ENCODE data around the gene IPCEF1.

The IPCEF1 gene

DNA sequence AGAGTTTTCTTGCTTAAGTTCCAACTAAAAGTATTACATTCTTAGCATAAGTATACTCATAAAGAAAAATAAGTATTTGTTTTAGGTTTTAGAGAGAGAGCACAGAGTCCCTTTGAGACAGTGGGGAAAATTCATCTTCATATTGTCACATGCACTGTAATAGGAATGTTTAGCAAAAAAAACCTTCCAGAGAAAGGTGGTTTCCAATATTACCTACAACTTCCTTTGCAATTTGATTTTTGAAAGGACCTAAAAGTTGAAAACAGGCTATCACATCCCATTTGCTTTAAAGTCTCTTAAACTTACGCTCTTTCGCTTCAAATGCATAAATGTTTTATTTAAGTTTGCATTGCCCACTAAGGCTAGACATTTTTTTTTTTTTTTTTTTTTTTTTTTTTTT is 231.2 kb downstream of the IPCEF1 start:
- H3K27ac ChIP-seq = no peak overlapping the region

DNA sequence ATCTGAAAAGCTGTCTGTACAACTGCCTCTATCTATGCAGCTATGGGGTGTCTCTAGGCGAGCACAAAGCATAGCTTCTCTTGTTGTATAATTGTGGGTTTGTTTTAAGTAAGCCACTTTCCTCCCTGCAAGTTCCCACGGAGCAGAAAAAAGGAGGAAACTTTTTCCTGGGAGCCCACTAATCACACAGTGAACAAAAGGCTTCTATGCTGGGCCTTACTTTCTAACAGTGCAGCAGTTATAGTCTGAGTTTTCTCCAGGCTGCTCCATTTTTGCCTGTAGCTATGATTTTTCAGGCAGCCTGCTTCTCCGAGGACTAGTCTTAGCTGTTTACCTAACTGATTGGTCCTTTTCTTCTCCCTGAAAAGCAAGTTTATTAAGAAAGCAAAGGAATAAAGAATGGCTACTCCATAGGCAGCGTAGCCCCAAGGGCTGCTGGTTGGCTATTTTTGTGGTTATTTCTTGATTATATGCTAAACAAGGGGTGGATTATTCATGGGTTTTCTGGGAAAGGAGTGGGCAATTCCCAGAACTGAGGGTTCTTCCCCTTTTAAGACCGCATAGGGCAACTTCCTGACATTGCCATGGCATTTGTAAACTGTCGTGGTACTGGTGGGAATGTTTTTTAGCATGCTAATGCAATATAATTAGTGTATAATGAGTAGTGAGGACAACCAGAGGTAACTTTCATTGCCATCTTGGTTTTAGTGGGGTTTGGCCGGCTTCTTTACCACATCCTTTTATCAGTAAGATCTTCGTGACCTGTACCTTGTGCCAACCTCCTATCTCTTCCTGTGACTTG is 233.2 kb downstream of the IPCEF1 start:
- Histone ChIP-seq H4K20me1 (ENCODE audit: insufficient read depth) (no peaks in the 10 kb centered on the region), H3K9ac (no peak overlapping the region), H3K4me1 (ENCODE audit: low read depth, poor library complexity, severe bottlenecking) (no peaks in the 10 kb centered on the region), H3K27me3 (ENCODE audit: insufficient read depth, low read depth) (no peaks in the 10 kb centered on the region), H2AFZ (ENCODE audit: low read depth) (no peak overlapping the region), H3K27ac (no peak overlapping the region), H3K4me3 (IDR thresholded peaks at IDR 0.05; ENCODE audit: insufficient read depth, low read depth, low read length) (no peak overlapping the region), H3K4me2 (no peak overlapping the region), H3K36me3 (ENCODE audit: insufficient read depth) (no peaks in the 10 kb centered on the region), H3K79me2 (ENCODE audit: insufficient read depth, low read depth) (no peaks in the 10 kb centered on the region)
- TF ChIP-seq, protein P1, sequence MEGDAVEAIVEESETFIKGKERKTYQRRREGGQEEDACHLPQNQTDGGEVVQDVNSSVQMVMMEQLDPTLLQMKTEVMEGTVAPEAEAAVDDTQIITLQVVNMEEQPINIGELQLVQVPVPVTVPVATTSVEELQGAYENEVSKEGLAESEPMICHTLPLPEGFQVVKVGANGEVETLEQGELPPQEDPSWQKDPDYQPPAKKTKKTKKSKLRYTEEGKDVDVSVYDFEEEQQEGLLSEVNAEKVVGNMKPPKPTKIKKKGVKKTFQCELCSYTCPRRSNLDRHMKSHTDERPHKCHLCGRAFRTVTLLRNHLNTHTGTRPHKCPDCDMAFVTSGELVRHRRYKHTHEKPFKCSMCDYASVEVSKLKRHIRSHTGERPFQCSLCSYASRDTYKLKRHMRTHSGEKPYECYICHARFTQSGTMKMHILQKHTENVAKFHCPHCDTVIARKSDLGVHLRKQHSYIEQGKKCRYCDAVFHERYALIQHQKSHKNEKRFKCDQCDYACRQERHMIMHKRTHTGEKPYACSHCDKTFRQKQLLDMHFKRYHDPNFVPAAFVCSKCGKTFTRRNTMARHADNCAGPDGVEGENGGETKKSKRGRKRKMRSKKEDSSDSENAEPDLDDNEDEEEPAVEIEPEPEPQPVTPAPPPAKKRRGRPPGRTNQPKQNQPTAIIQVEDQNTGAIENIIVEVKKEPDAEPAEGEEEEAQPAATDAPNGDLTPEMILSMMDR (conservative IDR thresholded peaks at IDR 0.05; ENCODE audit: low read depth, low read length) = no peak

More for the DNA sequence above, 231.2 kb downstream of the IPCEF1 start:
- Histone ChIP-seq H3K9ac (no peak overlapping the region), H3K27me3 (ENCODE audit: insufficient read depth, low read depth) (no peaks in the 10 kb centered on the region), H3K36me3 (ENCODE audit: insufficient read depth) (no peaks in the 10 kb centered on the region), H3K4me1 (ENCODE audit: low read depth, poor library complexity, severe bottlenecking) (no peaks in the 10 kb centered on the region), H4K20me1 (ENCODE audit: insufficient read depth) (no peaks in the 10 kb centered on the region), H3K4me3 (IDR thresholded peaks at IDR 0.05; ENCODE audit: insufficient read depth, low read depth, low read length) (no peak overlapping the region), H3K4me2 (no peak overlapping the region), H2AFZ (ENCODE audit: low read depth) (no peak overlapping the region), H3K79me2 (ENCODE audit: insufficient read depth, low read depth) (no peaks in the 10 kb centered on the region)
- TF ChIP-seq, protein P1 (conservative IDR thresholded peaks at IDR 0.05; ENCODE audit: low read depth, low read length) = no peak

DNA sequence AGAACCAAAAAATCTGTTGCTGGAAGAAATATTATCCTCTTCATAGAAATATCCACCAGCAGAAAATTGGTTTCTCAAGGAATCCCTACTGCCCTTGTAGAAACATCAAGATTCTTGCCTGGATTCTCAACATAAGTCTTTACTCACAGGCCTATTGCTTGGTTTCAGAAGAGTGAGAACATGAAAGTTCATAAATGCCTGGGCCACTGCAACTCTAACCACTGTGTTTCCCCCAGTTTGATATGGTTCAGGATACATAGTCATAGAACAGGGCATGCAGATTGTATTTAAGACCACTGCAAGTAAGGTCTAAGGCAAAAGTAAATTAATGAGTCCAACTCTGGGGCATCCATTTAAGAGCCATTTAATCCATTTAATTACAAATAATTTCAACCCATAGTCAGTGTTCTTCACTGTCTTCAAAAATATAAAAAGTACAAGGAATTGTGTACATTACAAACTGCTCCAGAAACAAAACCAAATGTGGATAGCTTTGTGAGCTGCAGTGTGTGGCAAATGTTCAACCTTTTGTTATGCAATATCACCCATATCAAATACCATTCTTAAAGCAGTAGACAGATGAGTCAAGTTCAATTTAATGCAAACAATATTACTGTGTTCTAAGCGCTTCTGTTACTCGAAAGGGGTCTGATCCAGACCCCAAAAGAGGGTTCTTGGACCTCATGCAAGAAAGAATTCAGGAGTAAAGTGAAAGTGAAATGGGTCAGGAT is 234.2 kb downstream of the IPCEF1 start:
- Histone ChIP-seq H4K20me1 (ENCODE audit: insufficient read depth) (no peaks in the 10 kb centered on the region), H3K4me2 (no peak overlapping the region), H3K9ac (no peak overlapping the region), H3K27me3 (ENCODE audit: insufficient read depth, low read depth) (no peaks in the 10 kb centered on the region), H3K36me3 (ENCODE audit: insufficient read depth) (no peaks in the 10 kb centered on the region), H3K4me3 (IDR thresholded peaks at IDR 0.05; ENCODE audit: insufficient read depth, low read depth, low read length) (no peak overlapping the region), H3K27ac (no peak overlapping the region), H3K79me2 (ENCODE audit: insufficient read depth, low read depth) (no peaks in the 10 kb centered on the region), H3K4me1 (ENCODE audit: low read depth, poor library complexity, severe bottlenecking) (no peaks in the 10 kb centered on the region), H2AFZ (ENCODE audit: low read depth) (no peak overlapping the region)
- TF ChIP-seq, protein P1 (conservative IDR thresholded peaks at IDR 0.05; ENCODE audit: low read depth, low read length) = no peak

DNA sequence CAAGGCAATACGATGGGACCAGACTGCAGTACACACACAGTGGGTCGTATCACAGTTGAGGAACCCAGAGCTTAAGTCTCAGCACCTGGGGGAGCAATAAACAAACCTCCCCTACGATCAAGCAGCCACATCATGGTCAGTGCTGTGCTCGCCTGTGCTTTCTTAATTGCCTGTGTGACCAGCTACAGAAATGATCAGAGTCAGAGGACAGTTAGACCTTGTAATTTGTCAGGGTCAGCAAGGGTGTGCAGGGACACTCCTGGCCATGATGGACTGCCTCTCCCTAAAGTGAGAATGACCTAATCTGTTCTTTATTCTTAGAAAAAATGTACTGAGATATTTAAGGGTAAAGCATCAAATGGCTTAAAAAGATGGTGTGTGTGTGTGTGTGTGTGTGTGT is 239.1 kb downstream of the IPCEF1 start:
- Histone ChIP-seq H3K4me2 (no peak overlapping the region), H3K9ac (no peak overlapping the region), H3K36me3 (ENCODE audit: insufficient read depth) (no peaks in the 10 kb centered on the region), H4K20me1 (ENCODE audit: insufficient read depth) (no peaks in the 10 kb centered on the region), H2AFZ (ENCODE audit: low read depth) (no peak overlapping the region), H3K79me2 (ENCODE audit: insufficient read depth, low read depth) (no peaks in the 10 kb centered on the region), H3K27me3 (ENCODE audit: insufficient read depth, low read depth) (no peaks in the 10 kb centered on the region), H3K4me1 (ENCODE audit: low read depth, poor library complexity, severe bottlenecking) (no peaks in the 10 kb centered on the region), H3K4me3 (IDR thresholded peaks at IDR 0.05; ENCODE audit: insufficient read depth, low read depth, low read length) (no peak overlapping the region), H3K27ac (no peak overlapping the region)
- TF ChIP-seq, protein P1 (conservative IDR thresholded peaks at IDR 0.05; ENCODE audit: low read depth, low read length) = no peak

Measured in KMS-11 (cell line).